Measurements from ENCODE around the gene ZNF687. TPM values are rescaled to one million over a fixed set of nuclear protein-coding genes. Genes with fewer than 3 reads are reported as not detected.

ZNF687 gene
- polyA plus RNA-seq, 1 of the 3 experiments (the other 2 are of a cell fraction): 15.8 TPM

Small RNA genes lying within 50 kb of the gene (small RNA-seq; reads per million reads assigned to genes)
- gene RN7SL444P: 0 reads per million in 7 experiments

Other genes starting within 250 kb of the ZNF687 start
- gene BNIPL, start 245.7 kb upstream of the ZNF687 start, polyA plus RNA-seq (2012; rRNA removed): 0.12 and 0.16 TPM in 2 replicates
- gene C1orf56, start 234.5 kb upstream of the ZNF687 start, polyA plus RNA-seq (2012; rRNA removed): 3.0 and 5.5 TPM in 2 replicates
- 47.8 and 65.6 TPM in 2 replicates for gene CDC42SE1, start 222.7 kb upstream of the ZNF687 start, polyA plus RNA-seq (2012; rRNA removed)
- gene MLLT11, start 221.9 kb upstream of the ZNF687 start, polyA plus RNA-seq (2012; rRNA removed): 26.7 and 33.8 TPM in 2 replicates
- gene GABPB2, start 211.5 kb upstream of the ZNF687 start, polyA plus RNA-seq (2012; rRNA removed): 2.4 and 3.9 TPM in 2 replicates
- 3.1 and 4.0 TPM in 2 replicates for gene SEMA6C, start 135.7 kb upstream of the ZNF687 start, polyA plus RNA-seq (2012; rRNA removed)
- gene TNFAIP8L2, start 125.7 kb upstream of the ZNF687 start, polyA plus RNA-seq (2012; rRNA removed): not detected in 2 replicates
- 4.5 and 5.1 TPM in 2 replicates for gene LYSMD1, start 116.4 kb upstream of the ZNF687 start, polyA plus RNA-seq (2012; rRNA removed)
- gene SCNM1, start 116.2 kb upstream of the ZNF687 start, polyA plus RNA-seq (2012; rRNA removed): 23.4 and 27.8 TPM in 2 replicates
- 0.57 and 0.59 TPM in 2 replicates for gene TMOD4, start 106.3 kb upstream of the ZNF687 start, polyA plus RNA-seq (2012; rRNA removed)
- 80.2 and 104 TPM in 2 replicates for gene VPS72, start 92.1 kb upstream of the ZNF687 start, polyA plus RNA-seq (2012; rRNA removed)
- gene PIP5K1A, start 83.7 kb upstream of the ZNF687 start, polyA plus RNA-seq (2012; rRNA removed): 66.0 and 94.1 TPM in 2 replicates
- 419 and 518 TPM in 2 replicates for gene PSMD4, start 27.6 kb upstream of the ZNF687 start, polyA plus RNA-seq (2012; rRNA removed)
- gene PI4KB, start 45.1 kb downstream of the ZNF687 start, polyA plus RNA-seq (2012; rRNA removed): 62.9 and 76.6 TPM in 2 replicates
- gene RFX5, start 65.0 kb downstream of the ZNF687 start, polyA plus RNA-seq (2012; rRNA removed): 29.1 and 49.0 TPM in 2 replicates
- 0.11 and 0.16 TPM in 2 replicates for gene SELENBP1, start 90.4 kb downstream of the ZNF687 start, polyA plus RNA-seq (2012; rRNA removed)
- gene PSMB4, start 117.3 kb downstream of the ZNF687 start, polyA plus RNA-seq (2012; rRNA removed): 716 and 754 TPM in 2 replicates
- gene POGZ, start 177.2 kb downstream of the ZNF687 start, polyA plus RNA-seq (2012; rRNA removed): 23.9 and 30.2 TPM in 2 replicates
- gene CGN, start 229.1 kb downstream of the ZNF687 start, polyA plus RNA-seq (2012; rRNA removed): 0.36 and 0.44 TPM in 2 replicates